H9 (cell line): ENCODE measurements around the gene MRPS31. TPM values are rescaled to one million over a fixed set of nuclear protein-coding genes. Genes with fewer than 3 reads are reported as not detected.

Source experiments
- DNase-seq: peaks from one replicate; pipeline ENCODE4 v3.0.0-alpha.2; 2017
- H2AFZ ChIP-seq: one replicate; pipeline ENCODE4 v1.6.1; 2013; ENCODE audit warnings: mild to moderate bottlenecking, low read length, control low read depth, moderate library complexity
- H2AK5ac ChIP-seq: 2 replicates; pipeline ENCODE4 v1.6.1; 2013; ENCODE audit warnings: low read length, control low read depth, mixed read lengths; ENCODE audit not compliant: insufficient read length
- H2BK120ac ChIP-seq: one replicate; pipeline ENCODE4 v1.6.1; 2013; ENCODE audit warnings: low read depth, mild to moderate bottlenecking, low read length, control low read depth, inconsistent platforms; ENCODE audit not compliant: poor library complexity, severe bottlenecking
- H2BK12ac ChIP-seq: 2 replicates; pipeline ENCODE4 v1.6.1; 2013; ENCODE audit warnings: low read length, control low read depth, mixed read lengths, low read depth; ENCODE audit not compliant: insufficient read length
- H2BK15ac ChIP-seq: 2 replicates; pipeline ENCODE4 v1.6.1; 2013; ENCODE audit warnings: low read depth, low read length, control low read depth
- H2BK20ac ChIP-seq: one replicate; pipeline ENCODE4 v1.6.1; 2013; ENCODE audit warnings: low read depth, mild to moderate bottlenecking, low read length, control low read depth, inconsistent platforms; ENCODE audit not compliant: poor library complexity, severe bottlenecking
- H2BK5ac ChIP-seq: 2 replicates; pipeline ENCODE4 v1.6.1; 2013; ENCODE audit warnings: low read length, control low read depth, mixed read lengths; ENCODE audit not compliant: insufficient read length
- H3K14ac ChIP-seq: 2 replicates; pipeline ENCODE4 v1.6.1; 2013; ENCODE audit warnings: low read length, control low read depth; ENCODE audit not compliant: insufficient read depth
- H3K18ac ChIP-seq: 2 replicates; pipeline ENCODE4 v1.6.1; 2013; ENCODE audit warnings: low read depth, mild to moderate bottlenecking, mixed read lengths, low read length, control low read depth; ENCODE audit not compliant: insufficient read length
- H3K23ac ChIP-seq: 2 replicates; pipeline ENCODE4 v1.6.1; 2013; ENCODE audit warnings: low read length, control low read depth, mixed read lengths, low read depth; ENCODE audit not compliant: insufficient read length
- H3K23me2 ChIP-seq: 2 replicates; pipeline ENCODE4 v1.6.1; 2013; ENCODE audit warnings: low read depth, mild to moderate bottlenecking, mixed read lengths, low read length, control low read depth; ENCODE audit not compliant: insufficient read length, poor library complexity, severe bottlenecking
- H3K27ac ChIP-seq: 2 replicates; pipeline ENCODE4 v1.5.1; 2013; ENCODE audit warnings: low read length, control low read depth, mixed read lengths, low read depth; ENCODE audit not compliant: insufficient read length
- H3K27me3 ChIP-seq: 2 replicates; pipeline ENCODE4 v1.6.1; 2013; ENCODE audit warnings: low read length, control low read depth, inconsistent platforms; ENCODE audit not compliant: insufficient read depth
- H3K4ac ChIP-seq: 2 replicates; pipeline ENCODE4 v1.6.1; 2013; ENCODE audit warnings: low read depth, mild to moderate bottlenecking, control low read depth, inconsistent platforms, low read length, moderate library complexity
- H3K4me1 ChIP-seq: 2 replicates; pipeline ENCODE4 v1.6.1; 2013; ENCODE audit warnings: low read length, control low read depth, inconsistent platforms; ENCODE audit not compliant: insufficient read depth
- H3K4me2 ChIP-seq: 2 replicates; pipeline ENCODE4 v1.6.1; 2013; ENCODE audit warnings: low read length, control low read depth, mixed read lengths; ENCODE audit not compliant: insufficient read length, insufficient read depth
- H3K56ac ChIP-seq: 2 replicates; pipeline ENCODE4 v1.6.1; 2013; ENCODE audit warnings: low read depth, mild to moderate bottlenecking, mixed read lengths, low read length, control low read depth; ENCODE audit not compliant: insufficient read length
- H3K79me1 ChIP-seq: 2 replicates; pipeline ENCODE4 v1.6.1; 2013; ENCODE audit warnings: low read depth, mild to moderate bottlenecking, moderate library complexity, low read length, control low read depth, inconsistent platforms; ENCODE audit not compliant: insufficient read depth, poor library complexity, severe bottlenecking
- H3K79me2 ChIP-seq: 2 replicates; pipeline ENCODE4 v1.6.1; 2013; ENCODE audit warnings: low read length, control low read depth, inconsistent platforms; ENCODE audit not compliant: insufficient read depth
- H3K9ac ChIP-seq: 2 replicates; pipeline ENCODE4 v1.6.1; 2013; ENCODE audit warnings: low read length, control low read depth, mixed read lengths; ENCODE audit not compliant: insufficient read length; ENCODE audit errors: extremely low read depth
- H3K9me3 ChIP-seq: one replicate; pipeline ENCODE4 v1.6.1; 2013; ENCODE audit warnings: low read depth, low read length, inconsistent platforms; ENCODE audit not compliant: control insufficient read depth
- H3T11ph ChIP-seq: one replicate; pipeline ENCODE4 v1.6.1; 2013; ENCODE audit warnings: mild to moderate bottlenecking, low read length, control low read depth, inconsistent platforms
- H4K20me1 ChIP-seq: one replicate; pipeline ENCODE4 v1.6.1; 2013; ENCODE audit not compliant: control insufficient read depth, insufficient read length, insufficient read depth
- H4K5ac ChIP-seq: 2 replicates; pipeline ENCODE4 v1.6.1; 2013; ENCODE audit warnings: low read depth, mild to moderate bottlenecking, mixed read lengths, low read length, control low read depth; ENCODE audit not compliant: insufficient read length
- H4K8ac ChIP-seq: replicated peaks from 2 replicates; pipeline ENCODE4 v1.6.1; 2013; ENCODE audit warnings: low read length, control low read depth, mixed read lengths, low read depth; ENCODE audit not compliant: insufficient read length
- H4K91ac ChIP-seq: 2 replicates; pipeline ENCODE4 v1.6.1; 2013; ENCODE audit warnings: low read depth, mild to moderate bottlenecking, moderate library complexity, mixed read lengths, low read length, control low read depth; ENCODE audit not compliant: insufficient read length
- H3K27ac Mint-ChIP-seq, 3 experiments: 2 replicates in 2 of 3; 3 replicates in 1 of 3; pipeline ENCODE4 v1.8.0; 2020 to 2021; ENCODE audit warnings: mixed read lengths in 3 of 3, mild to moderate bottlenecking in 1 of 3, moderate library complexity in 1 of 3
- H3K27me3 Mint-ChIP-seq: 2 replicates; pipeline ENCODE4 v1.8.0; 2021; ENCODE audit warnings: low read depth, mild to moderate bottlenecking, moderate library complexity, mixed read lengths
- H3K36me3 Mint-ChIP-seq, 3 experiments: 2 replicates in 2 of 3; 3 replicates in 1 of 3; pipeline ENCODE4 v1.8.0; 2020 to 2021; ENCODE audit warnings: low read depth in 3 of 3, mixed read lengths in 3 of 3; ENCODE audit not compliant: insufficient read depth in 1 of 3
- H3K4me1 Mint-ChIP-seq, 2 experiments: 2 replicates each; pipeline ENCODE4 v1.8.0; 2020; ENCODE audit warnings: mixed read lengths in 2 of 2
- H3K4me3 Mint-ChIP-seq, 2 experiments: 2 replicates in 1 of 2; 3 replicates in 1 of 2; pipeline ENCODE4 v1.8.0; 2020 to 2021; ENCODE audit warnings: mild to moderate bottlenecking in 2 of 2, mixed read lengths in 2 of 2, moderate library complexity in 1 of 2
- H3K9me3 Mint-ChIP-seq, 2 experiments: 2 replicates in 1 of 2; 3 replicates in 1 of 2; pipeline ENCODE4 v1.8.0; 2020; ENCODE audit warnings: mild to moderate bottlenecking in 2 of 2, mixed read lengths in 2 of 2, moderate library complexity in 1 of 2
- CTCF ChIP-seq: fragments of 200-600 bp; sonication (generic); conservative IDR thresholded peaks from 3 replicates; pipeline ENCODE4 v1.8.0; 2021; ENCODE audit warnings: antibody characterized with exemption, mild to moderate bottlenecking
- WGBS: extraction: QIAGEN DNeasy Blood & Tissue Kit; methylation state at CpG from one replicate; pipeline ENCODE4 v1.1.7; 2013; ENCODE audit warnings: missing lambda C conversion rate, low lambda C conversion rate, mixed read lengths; ENCODE audit not compliant: insufficient read length; ENCODE audit errors: extremely low coverage; 5-methylcytosine and 5-hydroxymethylcytosine counted together
- total RNA-seq: library from RNA; stranded (reverse); gene quantifications from 2 replicates; pipeline ENCODE4 v1.2.1, GENCODE V29; 2021

Gene MRPS31
- total RNA-seq, 1 experiment from 2014 or later = 27.3 TPM

- H2AK5ac ChIP-seq = no peak overlapping the region
- no CpG with 5 or more reads among the region's 3 CpGs for WGBS
- peaks cover 2% of the 10 kb centered on the region in 2 experiments for H3K4me1 Mint-ChIP-seq
- no peaks in the 10 kb centered on the region for H3K23me2 ChIP-seq
- DNase-seq = no peak
- no peaks in the 10 kb centered on the region for H3K27me3 Mint-ChIP-seq
- no peak overlapping the region for H2BK15ac ChIP-seq
- no peak overlapping the region for H3K4ac ChIP-seq
- H3K27ac ChIP-seq = no peak overlapping the region
- H3K36me3 Mint-ChIP-seq = peaks cover 3 to 15% (median 14%) of the 10 kb centered on the region in 3 experiments; a peak in 5 of 7 replicates
- H3K9me3 ChIP-seq = no peaks in the 10 kb centered on the region
- no peaks in the 10 kb centered on the region for H3K79me2 ChIP-seq
- TF ChIP-seq CTCF = no peak
- H3K9me3 Mint-ChIP-seq = no peaks in the 10 kb centered on the region
- no peaks in the 10 kb centered on the region for H3K27me3 ChIP-seq
- no peak overlapping the region for H4K5ac ChIP-seq
- H3K4me2 ChIP-seq = no peak overlapping the region
- H4K91ac ChIP-seq = no peak overlapping the region
- peaks cover 5% of the 10 kb centered on the region for H3K79me1 ChIP-seq
- H3K23ac ChIP-seq = no peak overlapping the region
- no peak overlapping the region for H3K4me3 Mint-ChIP-seq
- H3K27ac Mint-ChIP-seq = no peak overlapping the region
- H3K4me1 ChIP-seq = no peaks in the 10 kb centered on the region
- H2BK12ac ChIP-seq = no peak overlapping the region
- no peak overlapping the region for H3K18ac ChIP-seq
- H2BK5ac ChIP-seq = no peak overlapping the region
- no peak overlapping the region for H2BK120ac ChIP-seq
- no peak overlapping the region for H3K14ac ChIP-seq
- H4K8ac ChIP-seq = no peak overlapping the region
- H2AFZ ChIP-seq = no peak overlapping the region
- no peak overlapping the region for H3K56ac ChIP-seq
- no peaks in the 10 kb centered on the region for H4K20me1 ChIP-seq
- no peak overlapping the region for H3T11ph ChIP-seq
- H2BK20ac ChIP-seq = no peak overlapping the region
- no peak overlapping the region for H3K9ac ChIP-seq
These were observed 6.2 kb downstream of the MRPS31 start for GRCh38 chr13:40764587-40765403.
